ENCODE measurements around the gene TMEM233.

TMEM233 gene

DNA sequence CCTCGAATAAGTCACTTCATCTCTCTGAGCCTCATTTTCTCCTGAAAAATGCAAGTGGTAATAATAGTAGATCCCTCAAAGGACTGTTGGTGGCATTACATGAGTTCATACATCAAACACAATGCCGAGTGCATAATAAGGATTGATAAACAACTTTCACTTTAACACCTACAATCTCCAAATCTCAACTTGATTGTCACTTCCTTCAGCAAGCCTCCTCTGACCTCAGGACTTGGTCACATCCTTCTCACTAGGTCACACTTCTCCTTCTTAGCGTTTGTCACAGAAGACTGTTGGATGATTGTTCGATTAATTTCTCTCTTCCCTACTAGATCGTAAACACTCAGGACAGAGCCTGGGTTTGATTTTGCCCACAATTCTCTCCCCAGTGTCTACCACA is 66.5 kb downstream of the TMEM233 start:
- no peak for DNase-seq

DNA sequence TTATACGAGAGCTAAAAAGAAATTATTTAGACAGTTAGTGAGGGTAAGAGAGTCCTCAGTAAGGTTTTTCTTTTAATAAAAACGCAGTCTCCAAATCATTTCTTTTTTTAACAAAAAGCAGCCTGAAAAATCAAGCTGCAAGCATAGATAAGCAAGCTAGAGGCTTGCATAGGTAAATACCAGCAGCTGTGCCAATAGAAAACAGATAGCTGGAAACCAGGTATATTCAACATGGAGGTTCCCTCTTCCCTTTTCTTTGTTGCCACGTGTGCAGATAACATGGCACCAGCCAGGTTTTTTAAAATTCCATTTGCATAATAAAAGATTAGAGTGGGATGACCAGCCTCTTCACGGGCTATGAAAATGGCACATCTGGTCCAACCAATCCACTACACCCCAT is 68.3 kb downstream of the TMEM233 start:
- DNase-seq, result no peak

DNA sequence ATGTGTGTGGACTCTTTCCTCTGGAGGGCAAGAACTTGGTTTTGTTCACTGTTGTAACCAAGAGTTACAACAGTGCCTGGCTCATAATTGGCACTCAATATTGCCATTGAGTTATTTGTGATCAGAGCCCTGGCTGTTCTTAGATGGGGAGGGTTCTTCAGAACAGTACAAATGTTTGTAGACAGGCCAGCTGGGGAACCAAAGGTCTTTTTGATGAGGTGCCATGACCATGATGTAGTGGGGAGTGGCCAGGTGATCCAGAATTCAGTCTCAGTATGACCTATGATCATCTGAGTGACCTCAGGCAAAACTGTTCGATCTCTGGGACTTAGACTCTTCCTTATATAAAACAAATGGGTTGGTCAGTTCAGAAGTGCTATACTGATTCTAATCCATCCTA is 71.1 kb downstream of the TMEM233 start:
- DNase-seq, result no peak

DNA sequence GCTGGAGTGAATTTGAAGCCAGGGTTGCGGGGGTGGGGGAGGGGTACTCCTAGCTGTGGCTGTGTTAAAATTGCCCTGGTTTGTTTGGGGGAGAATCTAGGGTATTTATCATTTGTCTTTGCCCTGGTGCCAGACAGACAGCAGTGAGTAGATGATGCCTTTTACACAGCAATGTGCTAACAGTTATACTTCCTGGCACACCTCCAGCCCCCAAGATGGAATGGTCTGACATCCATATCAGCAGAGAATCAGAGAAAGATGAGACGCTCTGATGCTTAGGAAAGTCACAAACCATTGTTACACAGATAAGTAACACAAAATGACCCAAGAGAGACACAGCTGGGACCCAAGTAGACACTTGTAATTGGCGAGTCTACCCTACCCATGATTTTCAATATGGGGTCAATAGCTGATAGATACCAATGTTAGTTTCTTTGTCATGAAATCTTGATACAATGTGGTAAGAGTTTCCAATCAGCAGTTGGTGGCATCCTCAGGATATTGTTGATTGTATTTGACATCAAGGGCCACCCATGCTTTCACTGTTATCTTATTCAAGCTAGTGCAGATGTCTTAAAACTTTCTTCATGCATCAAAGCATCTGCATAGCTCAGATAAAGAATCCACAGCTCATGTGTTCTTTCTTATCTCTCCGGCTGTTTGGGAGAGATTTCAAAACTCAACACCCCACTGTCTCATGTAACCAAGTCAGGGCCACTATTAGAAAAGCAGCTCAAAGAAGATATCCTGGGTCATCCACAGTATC is 71.8 kb downstream of the TMEM233 start:
- no peak for DNase-seq

DNA sequence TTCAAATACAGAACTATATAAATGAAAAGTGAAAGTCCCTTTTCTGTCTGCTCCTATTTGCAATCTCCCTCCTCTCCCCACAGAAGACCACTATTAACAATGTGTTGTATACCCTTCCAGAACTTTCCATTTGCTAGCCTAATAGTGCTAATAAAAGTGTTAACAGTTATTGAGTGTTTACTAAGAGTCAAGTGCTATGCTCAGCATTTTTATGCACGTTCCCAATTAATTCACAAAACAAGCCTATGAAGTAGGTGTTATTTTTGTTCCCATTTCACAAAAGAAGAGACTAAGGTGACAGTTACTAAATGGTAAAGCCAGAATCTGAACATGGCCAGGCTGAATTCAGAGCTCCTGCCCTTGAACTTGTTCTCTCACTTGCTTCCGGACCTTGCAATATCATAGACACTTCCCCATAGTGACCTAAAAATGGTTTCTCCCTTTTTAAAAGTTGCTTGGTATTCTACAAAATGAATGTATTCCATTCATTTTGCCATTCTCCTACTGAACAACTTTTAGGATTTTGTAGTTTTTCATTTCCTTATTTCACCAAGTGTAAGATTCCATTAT is 72.7 kb downstream of the TMEM233 start:
- DNase-seq, result no peak

DNA sequence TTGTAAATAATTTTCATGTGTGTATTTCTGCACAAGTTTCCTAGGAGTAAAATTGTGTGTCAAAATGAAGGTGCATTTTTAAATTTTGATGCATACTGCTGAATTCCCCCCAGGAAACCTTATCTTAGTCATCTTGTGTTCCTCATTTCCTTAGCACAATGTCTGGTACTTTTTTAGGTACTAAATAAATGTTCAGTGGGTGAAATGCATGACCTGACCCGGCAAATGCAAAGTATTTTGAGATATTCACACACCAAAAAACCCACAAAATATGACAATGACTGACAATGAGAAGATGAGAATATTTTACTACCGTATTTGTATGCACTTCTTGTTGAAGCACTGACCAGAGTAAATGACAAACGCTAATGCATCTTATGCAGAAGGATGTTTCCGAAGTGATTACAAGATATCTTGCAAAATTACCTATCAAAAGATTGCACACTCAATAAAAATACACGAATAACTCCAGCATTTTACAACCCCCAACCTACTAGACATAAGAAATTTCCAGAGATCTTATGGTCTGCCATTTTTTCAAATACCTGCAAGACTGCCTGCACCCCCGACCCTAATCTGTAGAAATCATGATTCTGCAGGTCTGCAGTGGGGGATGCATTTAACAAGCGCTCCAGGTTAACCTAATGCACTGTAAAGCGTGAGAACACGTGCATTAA is 73.5 kb downstream of the TMEM233 start:
- DNase-seq, result no peak

DNA sequence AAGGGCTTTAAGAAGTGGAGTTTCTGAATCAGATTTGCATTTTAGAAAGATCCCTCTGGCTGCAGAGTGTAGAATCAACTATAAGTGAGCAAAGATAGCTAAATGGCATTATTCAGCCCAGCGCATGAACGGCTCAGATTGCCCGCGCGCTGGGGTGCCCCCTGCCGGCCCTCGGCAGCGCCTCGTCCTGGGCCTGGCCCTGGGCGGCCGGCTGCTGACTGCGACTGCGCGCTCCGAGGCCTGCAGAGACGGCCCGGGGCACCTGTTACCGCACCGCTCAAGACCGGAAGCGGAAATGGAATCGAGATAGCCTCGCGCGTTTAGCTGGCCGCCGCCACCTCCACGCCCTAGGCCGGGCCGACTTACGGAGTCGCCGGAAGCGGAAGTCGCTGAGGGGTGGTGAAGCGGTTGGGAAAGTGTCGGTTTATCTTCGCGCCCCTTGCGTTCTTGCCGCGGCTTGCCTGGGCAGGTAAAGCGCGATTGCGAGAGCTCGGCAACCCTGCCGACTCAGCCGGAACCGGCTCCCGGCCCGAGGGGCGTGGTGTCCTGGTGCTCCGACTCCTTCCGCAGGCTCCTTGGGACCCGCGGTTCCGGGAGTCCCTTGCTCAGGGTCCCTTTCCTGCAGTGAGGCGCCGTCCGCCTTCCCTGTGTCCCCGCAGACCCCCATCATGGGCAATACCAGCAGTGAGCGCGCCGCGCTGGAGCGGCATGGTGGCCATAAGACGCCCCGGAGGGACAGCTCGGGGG is 74.2 kb downstream of the TMEM233 start, which contains the start of gene PRKAB1:
TSS of gene PRKAB1 (plus strand) at position 557 of the 747 bp plus-strand sequence. CDS start at position 669, 112 bp downstream.
- peak; percentile 96 for DNase-seq

DNA sequence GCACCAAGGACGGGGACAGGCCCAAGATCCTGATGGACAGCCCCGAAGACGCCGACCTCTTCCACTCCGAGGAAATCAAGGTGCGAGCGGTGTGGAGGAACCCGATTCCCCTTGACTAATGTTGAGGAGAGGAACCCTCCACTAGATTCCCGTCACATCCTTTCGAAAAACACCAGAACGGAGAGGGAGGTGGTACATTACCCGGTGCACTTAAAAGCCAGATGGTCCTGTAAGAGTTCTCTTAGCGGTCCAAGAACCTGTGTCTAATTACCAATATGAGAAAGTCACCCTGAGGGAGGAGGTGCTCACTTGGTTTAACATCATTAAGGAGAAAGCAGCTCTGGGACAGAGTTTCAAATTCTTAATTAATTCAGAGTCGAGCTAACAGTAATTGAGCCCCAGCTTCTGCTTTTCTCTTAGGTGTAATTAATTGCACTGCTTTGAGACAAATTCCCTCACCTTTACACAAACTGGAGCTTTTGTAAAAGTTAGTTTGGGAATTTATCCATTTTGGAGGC is 74.8 kb downstream of the TMEM233 start:
- DNase-seq, result no peak

DNA sequence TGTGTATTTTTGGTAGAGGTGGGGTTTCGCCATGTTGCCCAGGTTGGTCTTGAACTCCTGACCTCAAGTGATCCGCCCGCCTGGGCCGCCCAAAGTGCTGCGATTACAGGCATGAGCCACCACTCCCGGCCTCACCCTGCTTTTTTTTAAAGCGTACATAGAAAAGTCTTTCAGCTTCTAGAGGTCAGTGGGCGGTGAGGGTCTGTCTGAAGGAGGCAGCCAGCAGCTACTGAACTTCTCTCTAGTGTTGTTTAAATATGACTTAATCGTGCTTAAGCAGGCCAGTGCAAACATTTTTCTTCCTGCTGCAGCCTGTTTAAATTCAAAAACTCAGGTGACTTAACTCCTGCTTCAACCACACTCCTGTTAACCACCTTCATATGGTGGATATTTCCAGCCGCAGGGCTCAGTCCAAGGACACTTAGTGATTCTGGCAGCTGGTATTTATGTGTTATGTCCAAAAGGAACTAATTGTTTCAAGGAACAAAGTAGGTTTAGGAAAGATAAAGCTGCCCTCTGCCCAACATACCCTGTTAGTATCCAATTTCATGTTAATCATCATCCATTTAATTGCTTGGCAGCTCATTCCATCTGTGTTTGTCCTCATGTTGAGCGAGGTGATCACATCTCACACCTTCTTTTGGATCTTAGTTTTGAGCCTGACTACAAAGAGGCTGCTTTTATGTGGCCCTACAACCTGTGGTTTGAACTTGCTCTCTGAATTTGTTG is 76.3 kb downstream of the TMEM233 start:
- no peak for DNase-seq

DNA sequence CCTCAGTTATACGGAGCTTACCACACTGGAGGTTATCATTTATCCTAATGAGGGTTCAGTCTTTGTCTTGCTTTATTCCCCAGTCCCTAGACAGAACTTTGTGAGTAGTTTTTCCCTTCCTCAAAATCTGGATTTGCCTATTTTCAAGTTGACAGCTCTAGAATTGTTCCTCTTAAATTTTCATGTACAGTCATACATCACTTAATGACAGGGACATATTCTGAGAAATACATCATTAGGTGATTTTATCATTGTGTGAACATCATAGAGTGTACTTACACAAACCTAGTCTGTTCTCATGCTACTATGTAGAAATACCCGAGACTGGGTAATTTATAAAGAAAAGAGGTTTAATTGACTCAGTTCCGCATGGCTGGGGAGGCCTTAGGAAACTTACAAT is 77.5 kb downstream of the TMEM233 start:
- DNase-seq, result no peak

DNA sequence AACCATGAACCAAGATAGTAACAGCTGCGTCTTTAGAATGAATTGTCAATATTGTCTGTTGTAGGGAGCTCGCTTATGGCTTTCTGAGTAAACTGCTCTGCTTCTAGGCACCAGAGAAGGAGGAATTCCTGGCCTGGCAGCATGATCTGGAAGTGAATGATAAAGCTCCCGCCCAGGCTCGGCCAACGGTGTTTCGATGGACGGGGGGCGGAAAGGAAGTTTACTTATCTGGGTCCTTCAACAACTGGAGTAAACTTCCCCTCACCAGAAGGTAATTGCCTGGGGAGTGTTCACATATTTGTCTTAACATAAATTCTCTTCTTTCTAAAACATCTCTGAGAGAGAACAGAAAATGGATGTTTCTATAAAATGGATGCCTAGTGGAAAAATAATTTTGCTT is 78.6 kb downstream of the TMEM233 start:
- DNase-seq, result no peak

DNA sequence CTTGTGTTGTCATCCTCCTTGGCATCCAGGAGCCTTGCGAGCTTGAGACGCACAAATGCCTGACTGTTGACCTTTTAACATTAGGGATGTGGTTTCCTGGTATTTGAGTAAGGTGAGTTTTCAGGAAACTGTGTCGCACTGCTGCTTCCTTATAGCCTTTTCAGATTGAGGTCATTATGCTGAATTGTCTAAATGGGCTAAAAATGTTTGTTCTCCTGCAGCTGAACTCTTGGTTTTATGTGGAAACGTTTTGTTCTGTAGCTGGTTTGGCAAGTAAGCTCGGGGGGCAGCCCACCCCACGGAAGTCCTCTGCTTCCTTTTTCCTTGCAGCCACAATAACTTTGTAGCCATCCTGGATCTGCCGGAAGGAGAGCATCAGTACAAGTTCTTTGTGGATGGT is 80.1 kb downstream of the TMEM233 start:
- DNase-seq, result no peak

DNA sequence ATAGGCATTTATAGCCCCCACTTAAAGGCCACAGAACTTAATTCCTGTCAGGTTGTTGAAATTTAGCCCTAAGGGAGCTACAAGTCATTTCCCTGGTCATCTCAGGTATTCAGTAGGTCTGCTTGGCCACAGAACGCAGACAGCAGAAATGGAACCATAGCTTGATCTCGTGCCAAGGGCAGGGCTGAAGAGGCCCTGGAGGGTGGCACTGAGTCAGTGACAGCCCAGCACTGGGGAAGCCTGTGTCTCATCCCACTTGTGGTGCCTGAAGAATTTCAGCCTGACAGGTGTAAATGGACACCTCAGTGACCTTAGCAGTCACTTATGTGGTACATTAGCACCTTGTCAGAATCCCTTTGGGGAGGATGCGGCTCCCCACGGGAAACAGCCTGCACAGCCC is 81.0 kb downstream of the TMEM233 start:
- DNase-seq, result no peak

DNA sequence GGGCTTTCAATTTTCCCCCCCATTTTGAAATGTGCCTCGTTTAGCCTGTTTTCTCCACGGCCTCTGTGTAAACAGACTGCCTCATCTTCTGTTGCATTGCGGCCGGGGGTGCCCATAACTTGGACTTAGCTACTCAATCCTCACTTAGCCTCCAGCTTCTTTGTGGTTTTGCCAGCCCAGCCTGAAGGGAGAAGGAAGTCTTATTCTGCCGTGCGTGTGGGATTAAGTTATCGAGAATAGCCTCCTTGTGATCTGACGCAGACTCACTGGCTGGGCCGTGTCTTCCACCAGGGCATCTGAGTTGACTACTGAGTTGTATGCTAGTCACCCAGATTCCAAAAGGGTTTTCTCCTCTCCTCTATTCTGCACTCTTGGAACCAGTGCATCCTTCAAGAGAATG is 82.4 kb downstream of the TMEM233 start:
- DNase-seq, result no peak

DNA sequence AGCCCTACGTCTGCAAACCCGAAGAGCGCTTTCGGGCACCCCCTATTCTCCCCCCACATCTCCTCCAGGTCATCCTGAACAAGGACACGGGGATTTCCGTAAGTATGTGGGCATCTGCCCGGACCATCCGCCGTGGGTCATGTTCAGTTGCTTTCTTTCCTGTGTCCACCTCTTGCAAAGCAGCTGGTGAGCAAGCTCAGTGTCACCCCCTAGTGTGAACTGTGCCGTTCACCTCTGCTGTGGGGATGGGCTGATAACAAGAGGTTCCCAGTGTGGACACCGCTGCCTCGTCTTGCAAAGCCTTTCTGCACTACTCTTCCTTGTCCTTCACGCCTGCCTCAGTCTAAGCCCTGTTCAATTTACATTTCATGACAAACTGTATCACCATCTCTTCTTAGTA is 83.0 kb downstream of the TMEM233 start:
- DNase-seq, result no peak

DNA sequence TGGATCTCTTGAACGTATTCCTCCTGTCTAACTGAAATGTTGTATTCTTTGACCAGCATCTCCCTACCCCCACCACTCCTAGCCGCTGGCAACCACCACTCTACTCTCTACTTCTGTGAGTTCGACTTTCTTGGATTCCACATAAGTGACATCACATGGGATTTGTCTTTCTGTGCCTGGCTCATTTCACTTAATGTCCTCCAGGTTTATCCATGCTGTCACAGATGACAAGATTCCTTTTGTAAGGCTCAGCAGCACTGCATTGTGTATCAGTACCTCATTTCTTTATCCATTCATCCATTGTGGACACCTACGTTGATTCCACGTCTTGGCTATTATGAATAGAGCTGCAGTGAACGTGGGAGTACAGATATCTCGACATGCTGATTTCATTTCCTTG is 84.9 kb downstream of the TMEM233 start:
- no peak for DNase-seq

DNA sequence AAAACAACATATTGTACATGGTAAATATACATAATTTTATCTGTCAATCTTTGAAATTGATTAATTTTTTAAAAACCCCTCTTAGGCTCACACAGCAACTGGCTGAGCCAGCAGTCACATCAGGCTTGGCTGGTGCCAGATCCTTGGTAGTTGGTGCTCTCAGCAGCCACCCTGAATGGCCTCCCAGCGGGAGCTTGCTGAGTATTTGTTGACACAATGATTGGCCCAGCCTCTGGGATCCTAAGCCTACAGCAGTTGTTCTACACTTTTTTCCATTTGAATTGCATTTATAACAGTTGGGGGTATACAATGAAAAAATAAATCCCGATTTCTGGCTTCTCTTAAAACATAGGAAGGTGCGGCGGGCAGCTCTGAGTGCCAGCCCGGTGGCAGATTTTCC is 85.5 kb downstream of the TMEM233 start:
- no peak for DNase-seq

DNA sequence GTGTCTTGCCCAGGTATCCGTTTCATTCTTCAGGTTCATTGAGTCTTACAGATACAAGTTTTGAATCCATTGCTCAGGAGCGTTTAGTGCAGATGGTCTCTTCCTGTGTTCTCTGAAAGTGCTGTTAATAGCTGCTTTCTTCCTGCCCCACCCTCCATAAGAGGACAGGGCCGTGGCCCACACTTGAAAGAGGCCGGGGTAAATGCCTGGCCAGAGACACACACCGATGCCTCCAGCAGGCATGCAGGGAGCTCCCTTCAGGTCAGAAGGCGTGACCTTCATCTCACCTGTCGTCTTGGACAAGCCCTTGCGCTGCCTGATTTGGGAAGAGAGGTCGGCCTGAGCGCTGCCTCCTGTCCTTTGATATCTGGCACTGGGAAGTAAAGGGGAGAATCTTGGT is 85.9 kb downstream of the TMEM233 start:
- DNase-seq, result no peak

DNA sequence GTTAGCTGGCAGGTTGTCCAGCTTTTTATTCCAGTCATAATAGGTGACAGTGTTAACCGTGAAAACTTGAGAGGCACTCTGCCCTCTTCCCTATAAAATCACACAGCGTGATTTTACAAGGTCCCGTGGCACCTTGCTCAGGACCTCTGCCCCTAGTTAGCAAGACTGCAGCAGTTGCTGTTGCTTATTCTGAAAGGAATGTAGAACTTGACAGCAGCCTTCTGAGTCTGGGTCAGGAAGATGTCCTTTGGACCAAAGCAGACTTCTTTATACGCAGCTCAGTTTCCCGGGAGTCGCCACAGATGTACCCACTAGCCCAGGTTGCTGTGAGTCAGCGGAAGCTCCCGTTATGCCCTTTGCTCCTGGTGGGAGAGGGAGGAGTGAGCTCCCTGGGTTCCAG is 87.5 kb downstream of the TMEM233 start:
- DNase-seq, result no peak

DNA sequence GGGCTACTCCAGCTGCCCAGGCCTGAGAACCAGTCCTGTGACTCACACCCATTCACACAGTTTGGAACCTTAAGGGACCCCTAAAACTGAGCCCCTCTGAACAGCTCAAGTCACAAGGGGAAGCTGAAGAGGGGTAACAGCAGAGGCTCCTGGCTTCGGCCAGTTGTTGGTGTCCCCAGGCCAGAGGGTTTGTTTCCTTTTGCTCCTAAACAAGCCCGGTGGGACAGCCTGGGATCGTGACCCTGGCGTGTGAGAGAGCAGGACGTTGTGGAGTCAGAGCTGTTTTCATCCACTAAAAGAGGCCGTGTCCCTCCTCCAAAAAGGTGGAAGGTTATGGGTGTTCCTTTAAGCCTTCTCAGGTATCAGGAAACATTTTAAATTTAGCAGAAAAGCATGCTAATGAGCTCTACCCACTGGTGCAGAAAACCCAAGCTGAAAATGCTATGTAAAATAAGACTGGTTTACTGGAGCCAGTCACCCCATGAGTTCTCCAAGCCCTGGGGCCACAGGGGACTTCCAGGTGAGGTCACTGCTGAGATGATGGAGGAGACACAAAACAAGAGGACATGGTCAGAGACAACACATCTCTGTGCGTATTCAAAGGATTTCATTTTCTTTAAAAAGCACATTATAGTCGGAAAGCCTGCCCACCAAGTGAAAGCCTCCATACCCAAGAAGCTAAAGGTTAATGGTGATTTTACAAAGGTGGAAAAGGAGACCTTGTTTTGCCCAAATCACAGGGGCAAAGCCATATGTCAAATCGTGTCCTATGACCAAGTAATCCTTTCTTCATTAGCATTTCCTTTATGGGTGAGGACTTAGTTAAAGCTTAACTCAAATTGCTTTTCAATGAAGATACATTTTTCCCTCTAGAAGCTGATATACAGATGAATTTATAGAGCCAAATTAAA is 88.4 kb downstream of the TMEM233 start:
- DNase-seq, result no peak

DNA sequence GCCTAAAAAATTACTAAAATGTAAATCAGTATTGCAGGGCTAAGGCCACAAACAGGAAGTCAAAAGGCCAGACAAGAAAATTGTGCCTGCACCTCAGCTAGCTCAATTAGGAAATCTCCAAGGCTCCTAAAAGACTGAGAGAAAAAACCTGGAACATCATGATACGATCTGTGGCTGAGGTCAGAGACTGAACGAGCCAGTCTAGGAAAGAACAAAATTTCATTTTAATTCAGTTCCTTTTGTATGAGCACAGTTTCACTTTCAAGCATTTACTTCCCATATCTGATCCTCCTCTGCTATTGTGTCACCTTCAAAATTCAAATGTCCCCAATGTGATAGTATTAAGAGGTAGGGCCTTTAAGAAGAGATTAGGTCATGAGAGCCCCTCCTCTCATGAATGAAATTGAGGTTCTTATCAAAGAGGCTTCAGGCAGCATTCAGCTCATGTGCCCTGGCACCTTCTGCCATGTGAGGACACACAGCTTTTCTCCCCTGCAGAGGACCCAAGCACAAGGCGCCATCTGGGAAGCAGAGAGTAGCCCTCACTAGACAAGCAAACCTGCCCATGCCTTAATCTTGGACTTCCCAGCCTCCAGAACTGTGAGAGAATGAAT is 89.2 kb downstream of the TMEM233 start:
- DNase-seq, result no peak

Data from activated CD8-positive, alpha-beta memory T cell treated with anti-CD3 and anti-CD28 coated beads for 24 hours (primary cell).